AG09309 (cell line): Measurements from ENCODE around the gene IL13RA1.

Experiments used
- DNase-seq: peaks from one replicate; pipeline ENCODE4 v3.0.0-alpha.2; 2010; ENCODE audit warnings: low read depth
- H3K4me3 ChIP-seq: 2 replicates; pipeline ENCODE4 v1.5.1; 2011; ENCODE audit warnings: mild to moderate bottlenecking, low read depth, low read length, moderate library complexity; ENCODE audit not compliant: control insufficient read depth
- TF ChIP-seq, protein P1 (sequence below): IDR thresholded peaks from 2 replicates; pipeline ENCODE4 v1.5.1; 2011; ENCODE audit warnings: mild to moderate bottlenecking, low read depth, low read length, inconsistent platforms; ENCODE audit not compliant: insufficient read depth, control insufficient read depth; ENCODE audit errors: missing control alignments

IL13RA1 gene

DNA sequence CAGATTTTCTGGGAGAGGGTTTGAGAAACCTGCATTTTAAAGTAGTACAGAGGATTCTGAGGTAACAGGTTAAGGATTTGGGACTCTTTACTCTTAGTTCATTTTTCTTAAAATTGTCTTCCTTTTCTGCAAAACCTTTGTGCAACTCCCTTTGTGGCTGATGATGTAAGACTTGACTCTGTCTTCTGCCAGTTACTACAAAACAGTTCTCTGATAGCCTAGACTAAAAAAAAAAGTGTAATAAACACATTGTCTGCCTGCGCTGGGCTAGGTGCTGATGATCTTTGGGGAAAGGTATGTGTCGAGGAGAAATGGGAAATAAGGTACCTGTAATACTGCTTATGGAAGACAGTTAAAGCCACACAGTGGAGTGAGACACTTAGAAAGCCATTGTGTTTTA is 28.7 kb downstream of the IL13RA1 start:
- no peak for DNase-seq
- no peak overlapping the region for H3K4me3 ChIP-seq
- TF ChIP-seq, protein P1, sequence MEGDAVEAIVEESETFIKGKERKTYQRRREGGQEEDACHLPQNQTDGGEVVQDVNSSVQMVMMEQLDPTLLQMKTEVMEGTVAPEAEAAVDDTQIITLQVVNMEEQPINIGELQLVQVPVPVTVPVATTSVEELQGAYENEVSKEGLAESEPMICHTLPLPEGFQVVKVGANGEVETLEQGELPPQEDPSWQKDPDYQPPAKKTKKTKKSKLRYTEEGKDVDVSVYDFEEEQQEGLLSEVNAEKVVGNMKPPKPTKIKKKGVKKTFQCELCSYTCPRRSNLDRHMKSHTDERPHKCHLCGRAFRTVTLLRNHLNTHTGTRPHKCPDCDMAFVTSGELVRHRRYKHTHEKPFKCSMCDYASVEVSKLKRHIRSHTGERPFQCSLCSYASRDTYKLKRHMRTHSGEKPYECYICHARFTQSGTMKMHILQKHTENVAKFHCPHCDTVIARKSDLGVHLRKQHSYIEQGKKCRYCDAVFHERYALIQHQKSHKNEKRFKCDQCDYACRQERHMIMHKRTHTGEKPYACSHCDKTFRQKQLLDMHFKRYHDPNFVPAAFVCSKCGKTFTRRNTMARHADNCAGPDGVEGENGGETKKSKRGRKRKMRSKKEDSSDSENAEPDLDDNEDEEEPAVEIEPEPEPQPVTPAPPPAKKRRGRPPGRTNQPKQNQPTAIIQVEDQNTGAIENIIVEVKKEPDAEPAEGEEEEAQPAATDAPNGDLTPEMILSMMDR: no peak

DNA sequence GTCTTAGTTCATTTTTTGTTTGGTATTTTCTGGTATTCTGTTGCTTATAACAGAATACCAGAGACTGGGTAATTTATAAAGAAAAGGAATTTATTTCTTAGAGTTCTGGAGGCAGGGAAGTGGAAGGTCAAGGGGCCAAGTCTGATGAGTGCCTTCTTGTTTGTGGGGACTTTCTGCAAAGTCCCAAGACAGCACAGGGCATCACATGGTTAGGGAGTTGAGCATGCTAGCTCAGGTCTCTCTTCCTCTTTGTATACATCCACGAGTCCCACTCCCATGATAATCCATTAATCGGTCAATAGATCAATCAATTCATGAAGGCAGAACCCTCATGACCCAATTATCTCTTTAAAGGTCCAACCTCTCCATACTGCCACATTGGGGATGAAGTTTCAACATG is 31.1 kb downstream of the IL13RA1 start:
- no peak for DNase-seq
- H3K4me3 ChIP-seq: no peak overlapping the region
- TF ChIP-seq, protein P1: no peak

DNA sequence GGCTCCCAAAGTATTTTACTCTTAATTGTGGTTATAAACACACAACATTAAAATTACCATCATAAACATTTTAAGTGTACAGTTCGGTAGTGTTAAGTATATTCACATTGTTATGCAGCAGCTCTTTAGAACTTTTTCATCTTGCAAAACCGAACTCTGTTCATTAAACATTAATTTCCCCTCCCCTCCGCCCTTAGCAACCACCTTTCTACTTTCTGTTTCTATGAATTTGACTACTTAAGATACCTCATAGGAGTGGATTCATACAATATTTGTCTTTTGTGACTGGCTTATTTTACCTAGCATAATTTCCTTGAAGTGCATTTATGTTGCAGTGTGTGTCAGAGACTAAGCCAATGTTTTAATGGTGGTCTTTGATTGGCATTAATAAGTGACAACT is 32.6 kb downstream of the IL13RA1 start:
- TF ChIP-seq, protein P1: no peak
- DNase-seq: no peak
- no peak overlapping the region for H3K4me3 ChIP-seq

DNA sequence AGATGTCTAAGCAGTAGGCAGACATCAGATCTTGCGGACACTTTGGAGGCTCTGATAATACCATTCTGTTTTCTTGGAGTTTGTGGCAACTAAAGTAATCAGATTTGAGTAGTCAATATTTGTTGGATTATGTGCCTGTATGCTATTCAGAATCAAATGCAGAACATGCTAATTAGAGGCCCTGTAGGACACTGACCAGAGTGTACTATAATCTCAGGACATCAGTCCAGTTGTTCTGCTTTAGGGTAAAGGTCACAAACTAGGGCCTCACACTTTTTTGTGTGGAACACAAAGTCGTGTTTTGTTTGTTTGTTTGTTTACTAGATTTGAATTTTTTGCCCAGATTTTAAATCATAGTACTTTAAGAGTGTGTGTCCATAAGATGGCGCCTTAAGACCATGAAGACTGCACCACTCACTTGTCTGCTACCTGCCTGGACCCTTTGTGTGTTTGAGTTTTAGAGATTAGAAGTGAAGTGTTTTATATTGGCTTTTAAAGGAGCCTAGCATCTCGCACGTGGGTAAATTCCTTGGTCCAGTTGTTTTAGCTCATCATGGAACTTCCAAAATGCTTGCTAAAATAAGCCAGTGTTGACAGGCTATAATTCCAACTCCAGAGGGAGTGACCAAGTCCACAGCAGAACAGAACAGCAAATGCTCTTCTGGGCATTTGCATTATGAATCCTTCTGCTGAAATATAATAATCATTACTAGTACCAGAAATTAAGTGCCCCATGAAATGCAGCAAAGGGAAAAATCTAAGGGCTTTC is 34.7 kb downstream of the IL13RA1 start:
- H3K4me3 ChIP-seq: no peak overlapping the region
- DNase-seq: no peak
- TF ChIP-seq, protein P1: no peak

DNA sequence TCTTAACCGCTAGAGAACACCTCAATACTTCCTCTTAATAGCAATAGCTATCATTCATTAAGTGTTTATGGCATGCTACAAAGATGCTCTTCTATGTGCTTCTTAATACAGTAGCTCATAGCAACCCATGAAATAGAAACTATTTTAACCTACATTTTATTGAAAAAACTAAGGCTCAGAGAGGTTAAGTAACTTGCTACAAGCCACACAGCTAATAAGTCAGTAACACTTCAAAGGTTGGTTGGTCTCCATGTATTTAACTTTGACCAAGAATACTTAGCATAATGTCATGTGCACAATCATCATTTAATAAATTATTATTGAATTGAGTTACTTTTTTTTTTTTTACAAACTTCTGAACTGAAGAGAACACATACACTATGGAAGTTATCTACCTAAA is 36.1 kb downstream of the IL13RA1 start:
- TF ChIP-seq, protein P1: no peak
- no peak for DNase-seq
- H3K4me3 ChIP-seq: no peak overlapping the region

DNA sequence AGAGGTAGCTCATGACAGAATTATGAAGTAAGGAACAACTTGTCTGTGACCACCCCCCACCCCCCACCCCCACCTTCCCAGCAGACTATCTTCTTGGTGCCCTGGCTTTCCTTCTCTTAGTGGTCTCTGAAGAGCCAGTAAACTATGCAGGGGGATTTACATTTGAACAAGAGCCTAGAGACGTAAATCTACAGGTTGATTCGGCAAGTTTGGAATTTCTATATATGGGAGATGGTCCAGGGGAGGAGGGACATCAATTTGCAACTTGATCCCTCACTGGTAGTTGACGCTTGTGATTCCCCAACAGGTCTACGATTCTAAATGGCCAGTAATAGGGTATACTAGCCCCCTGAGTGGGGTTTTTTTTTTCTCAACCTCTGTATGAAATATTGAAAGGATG is 36.7 kb downstream of the IL13RA1 start:
- DNase-seq: no peak
- TF ChIP-seq, protein P1: no peak
- no peak overlapping the region for H3K4me3 ChIP-seq
